NCI-H1105 treated with DMSO at 0.1 percent for 48 hours (cell line): Measurements from ENCODE around the gene ST7.

Experiments used
- DNase-seq: peaks from one replicate; lab custom pipeline; 2025; lab: John Stamatoyannopoulos, UW

ST7 gene

GRCh38 chr7:117273325-117273724 lies 320.0 kb downstream of the ST7 start:
- no peak for DNase-seq

GRCh38 chr7:117273814-117274225 lies 320.5 kb downstream of the ST7 start:
- DNase-seq: peak; percentile 50

- no peak for DNase-seq
These were observed 321.6 kb downstream of the ST7 start for GRCh38 chr7:117274951-117275350.

- DNase-seq: no peak
These were observed 324.3 kb downstream of the ST7 start for GRCh38 chr7:117277576-117277975.

GRCh38 chr7:117278040-117278439 lies 324.7 kb downstream of the ST7 start:
- DNase-seq: no peak

GRCh38 chr7:117279203-117279602 lies 325.9 kb downstream of the ST7 start:
- DNase-seq: no peak
